Trophoblast cell (in vitro differentiated cells and primary cell): ENCODE results near the gene ZDHHC14.

Experiments used
- DNase-seq, 2 donors: peaks; one replicate each; pipeline ENCODE4 v3.0.0-alpha.2; 2016
- H2AFZ ChIP-seq: 2 replicates; pipeline ENCODE4 v1.6.1; 2013; ENCODE audit warnings: low read length, moderate library complexity, mild to moderate bottlenecking; ENCODE audit not compliant: insufficient read depth, poor library complexity
- H2AK5ac ChIP-seq: 2 replicates; pipeline ENCODE4 v1.6.1; 2013; ENCODE audit warnings: mild to moderate bottlenecking, low read length
- H2BK120ac ChIP-seq: 2 replicates; pipeline ENCODE4 v1.6.1; 2013; ENCODE audit warnings: low read length, mild to moderate bottlenecking, moderate library complexity; ENCODE audit not compliant: insufficient read depth, poor library complexity
- H2BK12ac ChIP-seq: 2 replicates; pipeline ENCODE4 v1.6.1; 2013; ENCODE audit warnings: mild to moderate bottlenecking, low read length, moderate library complexity
- H2BK5ac ChIP-seq: 2 replicates; pipeline ENCODE4 v1.6.1; 2013; ENCODE audit warnings: low read length, low read depth, moderate library complexity, mild to moderate bottlenecking; ENCODE audit not compliant: poor library complexity
- H3K14ac ChIP-seq: 2 replicates; pipeline ENCODE4 v1.6.1; 2013; ENCODE audit warnings: mild to moderate bottlenecking, low read length
- H3K18ac ChIP-seq: 2 replicates; pipeline ENCODE4 v1.6.1; 2013; ENCODE audit warnings: mild to moderate bottlenecking, low read length
- H3K23ac ChIP-seq: 2 replicates; pipeline ENCODE4 v1.6.1; 2013; ENCODE audit warnings: low read length
- H3K27ac ChIP-seq: 2 replicates; pipeline ENCODE4 v1.5.1; 2013; ENCODE audit warnings: low read depth, mild to moderate bottlenecking, inconsistent platforms, low read length, moderate library complexity
- H3K27me3 ChIP-seq: 2 replicates; pipeline ENCODE4 v1.6.1; 2013; ENCODE audit warnings: inconsistent platforms, mild to moderate bottlenecking, low read length, moderate library complexity; ENCODE audit not compliant: insufficient read depth
- H3K36me3 ChIP-seq, 2 experiments: 1 replicate in 1 of 2; 2 replicates in 1 of 2; pipeline ENCODE4 v1.6.1; 2013; ENCODE audit warnings: low read length in 2 of 2, mild to moderate bottlenecking in 2 of 2, moderate library complexity in 1 of 2; ENCODE audit not compliant: insufficient read depth in 2 of 2, control insufficient read depth in 1 of 2
- H3K4ac ChIP-seq: 2 replicates; pipeline ENCODE4 v1.6.1; 2013; ENCODE audit warnings: low read depth, mild to moderate bottlenecking, low read length, moderate library complexity
- H3K4me1 ChIP-seq, 2 experiments: 1 replicate in 1 of 2; 2 replicates in 1 of 2; pipeline ENCODE4 v1.6.1; 2013; ENCODE audit warnings: low read length in 2 of 2, mild to moderate bottlenecking in 2 of 2, moderate library complexity in 1 of 2; ENCODE audit not compliant: insufficient read depth in 2 of 2, control insufficient read depth in 1 of 2
- H3K4me2 ChIP-seq: 2 replicates; pipeline ENCODE4 v1.6.1; 2013; ENCODE audit warnings: inconsistent platforms, mild to moderate bottlenecking, low read length, moderate library complexity
- H3K4me3 ChIP-seq: 2 replicates; pipeline ENCODE4 v1.5.1; 2013; ENCODE audit warnings: mild to moderate bottlenecking, low read depth, low read length, inconsistent platforms
- H3K79me1 ChIP-seq: one replicate; pipeline ENCODE4 v1.6.1; 2013; ENCODE audit warnings: low read length
- H3K79me2 ChIP-seq: 2 replicates; pipeline ENCODE4 v1.6.1; 2013; ENCODE audit warnings: low read length, mild to moderate bottlenecking; ENCODE audit not compliant: control insufficient read depth, insufficient read depth, poor library complexity
- H3K9ac ChIP-seq: 2 replicates; pipeline ENCODE4 v1.6.1; 2013; ENCODE audit warnings: mild to moderate bottlenecking, low read length
- H3K9me3 ChIP-seq: 2 replicates; pipeline ENCODE4 v1.6.1; 2013; ENCODE audit warnings: low read depth, mild to moderate bottlenecking, control low read depth, inconsistent platforms, low read length; ENCODE audit not compliant: insufficient read depth
- H4K12ac ChIP-seq: 2 replicates; pipeline ENCODE4 v1.6.1; 2013; ENCODE audit warnings: low read depth, mild to moderate bottlenecking, low read length, moderate library complexity
- H4K8ac ChIP-seq: 2 replicates; pipeline ENCODE4 v1.6.1; 2013; ENCODE audit warnings: low read depth, mild to moderate bottlenecking, low read length, moderate library complexity
- H4K91ac ChIP-seq: one replicate; pipeline ENCODE4 v1.6.1; 2013; ENCODE audit warnings: low read depth, mild to moderate bottlenecking, low read length, moderate library complexity
- WGBS: extraction: QIAGEN DNeasy Blood & Tissue Kit; methylation state at CpG from one replicate; pipeline ENCODE4 v1.1.7; 2013; ENCODE audit warnings: missing lambda C conversion rate; ENCODE audit not compliant: insufficient read length, insufficient coverage; ENCODE audit errors: extremely low coverage; 5-methylcytosine and 5-hydroxymethylcytosine counted together

The ZDHHC14 gene

DNA sequence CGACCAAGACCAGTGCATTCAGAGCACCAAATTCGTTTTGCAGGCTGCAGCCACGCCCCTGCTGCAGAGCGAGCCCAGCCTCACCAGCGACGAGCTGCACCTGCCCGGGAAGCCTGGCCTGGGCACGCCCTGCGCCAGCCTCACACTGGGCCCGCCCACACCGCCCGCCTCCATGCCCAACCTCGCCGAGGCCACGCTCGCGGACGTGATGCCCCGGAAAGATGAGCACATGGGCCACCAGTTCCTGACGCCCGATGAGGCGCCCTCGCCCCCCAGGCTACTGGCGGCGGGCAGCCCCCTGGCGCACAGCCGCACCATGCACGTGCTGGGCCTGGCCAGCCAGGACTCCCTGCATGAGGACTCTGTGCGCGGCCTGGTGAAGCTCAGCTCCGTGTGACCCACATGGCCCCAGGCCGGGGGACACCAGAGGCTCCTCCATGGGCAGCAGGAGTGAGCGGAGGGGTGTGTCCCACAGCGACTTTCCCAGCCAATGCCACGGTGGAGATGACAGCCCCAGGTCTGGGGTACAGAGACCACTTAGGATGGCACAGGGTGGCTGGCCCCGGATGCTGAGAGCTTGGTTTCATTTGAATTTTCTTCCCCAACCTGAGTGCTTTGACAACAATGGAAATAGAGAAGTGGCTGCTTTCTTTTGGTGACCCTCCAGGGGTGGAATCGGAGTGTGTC, 291.9 kb downstream of the ZDHHC14 start:
- Histone ChIP-seq H3K79me2 (no peaks in the 10 kb centered on the region), H4K91ac (no peak overlapping the region), H3K36me3 (no peaks in the 10 kb centered on the region), H3K18ac (no peak overlapping the region), H3K9ac (no peak overlapping the region), H4K8ac (no peak overlapping the region), H4K12ac (no peak overlapping the region), H3K4me3 (no peak overlapping the region), H3K4ac (no peak overlapping the region), H3K4me2 (no peak overlapping the region), H3K79me1 (peaks cover 2% of the 10 kb centered on the region), H3K27ac (no peak overlapping the region), H2AK5ac (no peak overlapping the region), H3K27me3 (no peaks in the 10 kb centered on the region), H2BK12ac (no peak overlapping the region), H3K14ac (no peak overlapping the region), H3K23ac (no peak overlapping the region), H2BK5ac (no peak overlapping the region), H2BK120ac (no peak overlapping the region), H3K4me1 (no peaks in the 10 kb centered on the region), H2AFZ (no peak overlapping the region), H3K9me3 (peaks cover 3% of the 10 kb centered on the region)
- DNase-seq, result no peak
- WGBS, result no CpG with 5 or more reads among the region's 37 CpGs

DNA sequence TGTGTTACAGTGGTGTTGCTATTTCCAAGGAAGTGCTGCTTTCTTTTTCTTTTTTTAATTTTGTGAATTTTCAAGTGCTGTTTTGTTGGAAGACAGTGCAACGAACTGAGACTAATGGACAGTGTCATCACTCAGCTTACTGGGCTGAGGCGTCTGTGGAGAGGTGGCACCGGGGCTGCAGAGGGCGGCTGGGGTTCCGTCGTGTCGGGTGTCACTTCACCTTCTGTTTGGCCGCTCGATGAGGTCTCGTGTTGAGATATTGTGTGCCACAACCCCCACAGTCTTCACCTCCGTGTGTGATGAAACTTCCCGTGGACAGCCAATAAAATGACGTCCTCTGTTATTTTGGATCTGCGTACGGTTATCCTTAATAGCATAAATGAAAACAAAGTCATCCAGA, 292.6 kb downstream of the ZDHHC14 start:
- Histone ChIP-seq H3K14ac (no peak overlapping the region), H3K79me1 (peaks cover 2% of the 10 kb centered on the region), H3K23ac (no peak overlapping the region), H3K18ac (no peak overlapping the region), H4K8ac (no peak overlapping the region), H3K27ac (no peak overlapping the region), H3K9ac (no peak overlapping the region), H2BK5ac (no peak overlapping the region), H3K4me1 (no peaks in the 10 kb centered on the region), H3K27me3 (no peaks in the 10 kb centered on the region), H2AK5ac (no peak overlapping the region), H3K4ac (no peak overlapping the region), H3K4me3 (no peak overlapping the region), H4K12ac (no peak overlapping the region), H2AFZ (no peak overlapping the region), H3K4me2 (no peak overlapping the region), H3K36me3 (no peaks in the 10 kb centered on the region), H2BK12ac (no peak overlapping the region), H4K91ac (no peak overlapping the region), H2BK120ac (no peak overlapping the region), H3K79me2 (no peaks in the 10 kb centered on the region), H3K9me3 (peaks cover 3% of the 10 kb centered on the region)
- no CpG with 5 or more reads among the region's 15 CpGs for WGBS
- DNase-seq, result no peak

DNA sequence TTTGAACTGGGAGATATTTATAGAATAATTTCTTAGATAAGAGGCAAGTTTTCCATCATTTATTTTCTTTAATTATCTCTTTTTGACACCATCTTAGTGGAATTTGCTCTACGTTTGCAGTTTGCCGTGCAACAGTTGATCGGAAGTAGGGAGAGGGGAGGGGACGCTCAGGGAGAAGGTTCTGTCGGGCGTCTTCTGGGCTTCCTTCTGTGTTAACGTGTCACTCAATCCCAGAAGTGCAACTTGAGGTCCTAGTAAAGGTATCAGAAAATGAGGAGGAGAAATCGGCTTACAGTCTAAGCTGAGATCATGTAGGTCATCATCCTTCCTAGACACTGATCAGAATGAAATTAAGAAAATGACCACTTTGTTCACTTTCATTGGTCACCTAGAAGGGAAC, 293.1 kb downstream of the ZDHHC14 start:
- no peak overlapping the region for H4K91ac ChIP-seq
- H4K12ac ChIP-seq, result no peak overlapping the region
- H3K4ac ChIP-seq, result no peak overlapping the region
- peaks cover 2% of the 10 kb centered on the region for H3K79me1 ChIP-seq
- peaks cover 3% of the 10 kb centered on the region for H3K9me3 ChIP-seq
- H3K27me3 ChIP-seq, result no peaks in the 10 kb centered on the region
- no peak overlapping the region for H3K4me2 ChIP-seq
- no peak overlapping the region for H3K4me3 ChIP-seq
- H3K36me3 ChIP-seq, result no peaks in the 10 kb centered on the region
- WGBS, result no CpG with 5 or more reads among the region's 8 CpGs
- H2AK5ac ChIP-seq, result no peak overlapping the region
- no peaks in the 10 kb centered on the region for H3K4me1 ChIP-seq
- H3K27ac ChIP-seq, result no peak overlapping the region
- H2BK12ac ChIP-seq, result no peak overlapping the region
- no peak overlapping the region for H3K14ac ChIP-seq
- H3K18ac ChIP-seq, result no peak overlapping the region
- no peak overlapping the region for H4K8ac ChIP-seq
- H2AFZ ChIP-seq, result no peak overlapping the region
- H3K79me2 ChIP-seq, result no peaks in the 10 kb centered on the region
- H2BK5ac ChIP-seq, result no peak overlapping the region
- no peak for DNase-seq
- H2BK120ac ChIP-seq, result no peak overlapping the region
- no peak overlapping the region for H3K9ac ChIP-seq
- no peak overlapping the region for H3K23ac ChIP-seq

DNA sequence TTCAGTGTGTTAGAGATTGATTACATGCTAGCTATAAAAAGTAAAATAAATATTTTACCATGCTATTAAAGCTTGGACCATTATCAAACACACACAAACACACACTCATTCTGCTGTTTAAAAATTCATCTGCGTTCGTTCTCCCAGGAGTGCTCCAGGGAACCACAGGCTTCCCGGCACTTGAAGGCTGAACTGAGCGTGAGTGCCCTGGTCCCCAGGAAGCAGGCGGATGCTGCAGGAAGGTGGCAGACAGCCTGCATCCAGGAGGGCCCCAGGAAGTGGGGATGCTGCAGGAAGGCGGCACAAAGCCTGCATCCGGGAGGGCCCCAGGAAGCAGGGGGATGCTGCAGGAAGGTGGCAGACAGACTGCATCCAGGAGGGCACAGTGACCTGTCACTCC, 294.8 kb downstream of the ZDHHC14 start:
- no peak overlapping the region for H3K23ac ChIP-seq
- H3K36me3 ChIP-seq, result no peaks in the 10 kb centered on the region
- H2AFZ ChIP-seq, result no peak overlapping the region
- H3K4me3 ChIP-seq, result no peak overlapping the region
- no CpG with 5 or more reads among the region's 7 CpGs for WGBS
- H3K27me3 ChIP-seq, result no peaks in the 10 kb centered on the region
- H3K79me2 ChIP-seq, result no peaks in the 10 kb centered on the region
- DNase-seq, result no peak
- no peaks in the 10 kb centered on the region for H3K79me1 ChIP-seq
- no peak overlapping the region for H3K9ac ChIP-seq
- no peak overlapping the region for H2BK120ac ChIP-seq
- no peak overlapping the region for H2BK5ac ChIP-seq
- no peak overlapping the region for H4K12ac ChIP-seq
- H3K4me1 ChIP-seq, result no peaks in the 10 kb centered on the region
- H2AK5ac ChIP-seq, result no peak overlapping the region
- H3K9me3 ChIP-seq, result peaks cover 3% of the 10 kb centered on the region
- no peak overlapping the region for H2BK12ac ChIP-seq
- no peak overlapping the region for H3K4me2 ChIP-seq
- H3K14ac ChIP-seq, result no peak overlapping the region
- no peak overlapping the region for H3K27ac ChIP-seq
- H3K4ac ChIP-seq, result no peak overlapping the region
- no peak overlapping the region for H4K8ac ChIP-seq
- H4K91ac ChIP-seq, result no peak overlapping the region
- H3K18ac ChIP-seq, result no peak overlapping the region
